B cell (primary cell): ENCODE measurements around the gene TM9SF2. TPM values are rescaled to one million over a fixed set of nuclear protein-coding genes. Genes with fewer than 3 reads are reported as not detected.

Experiments used
- ATAC-seq: fragments of 200-7000 bp; cut with Tn5 transposase; one replicate; pipeline ENCODE4 v1.10.0; 2021; ENCODE audit warnings: low read depth, mild to moderate bottlenecking, moderate number of reproducible peaks, moderate library complexity
- CTCF ChIA-PET: fragments of 350-600 bp; sonication (Branson Sonifier 250); formaldehyde crosslinking; loops from one replicate; lab custom pipeline; 2021; ENCODE audit warnings: antibody characterized with exemption, inconsistent platforms; lab: Charles Lee
- POLR2A ChIA-PET: fragments of 350-600 bp; sonication (Branson Sonifier 250); formaldehyde crosslinking; loops from one replicate; lab custom pipeline; 2021; ENCODE audit warnings: antibody characterized with exemption; lab: Charles Lee
- DNase-seq: peaks from one replicate; pipeline ENCODE4 v3.0.0; 2013
- H2AFZ ChIP-seq: 2 replicates; pipeline ENCODE4 v1.6.1; 2012; ENCODE audit warnings: mild to moderate bottlenecking, low read depth, low read length; ENCODE audit not compliant: insufficient read depth, poor library complexity, severe bottlenecking
- H3K27ac ChIP-seq, 2 donors: 1 replicate in 1 of 2; 2 replicates in 1 of 2; pipeline ENCODE4 v1.5.1; 2012 to 2013; ENCODE audit warnings: low read length in 2 of 2, mild to moderate bottlenecking in 2 of 2, moderate library complexity in 1 of 2
- H3K27me3 ChIP-seq, 4 experiments: fragments of 200-600 bp in 1 of 4; sonication (generic) in 1 of 4; replicated peaks in 1 of 4; 1 replicate in 2 of 4; 2 replicates in 2 of 4; pipeline versions ENCODE4 v1.6.1 to v1.7.0; 2013 to 2016; ENCODE audit warnings: low read length in 3 of 4, mild to moderate bottlenecking in 2 of 4, mixed read lengths in 1 of 4, moderate library complexity in 1 of 4; ENCODE audit not compliant: insufficient read depth in 4 of 4, control insufficient read depth in 3 of 4; ENCODE audit errors: control extremely low read depth in 1 of 4
- H3K36me3 ChIP-seq, 2 experiments: replicated peaks in 1 of 2; 1 replicate in 1 of 2; 2 replicates in 1 of 2; pipeline versions ENCODE4 v1.6.1 to v1.7.1; 2013; ENCODE audit warnings: low read length in 1 of 2; ENCODE audit not compliant: insufficient read depth in 2 of 2, control insufficient read depth in 1 of 2; ENCODE audit errors: control extremely low read depth in 1 of 2, extremely low read depth in 1 of 2
- H3K4me1 ChIP-seq, 2 donors: fragments of 200-600 bp in 1 of 2; sonication (generic) in 1 of 2; 1 replicate in 1 of 2; 2 replicates in 1 of 2; pipeline versions ENCODE4 v1.5.1 to v1.6.1; 2013 to 2017; ENCODE audit warnings: low read length in 2 of 2; ENCODE audit not compliant: control insufficient read depth in 2 of 2, insufficient read depth in 2 of 2
- H3K4me2 ChIP-seq: replicated peaks from 2 replicates; pipeline ENCODE3; 2012; ENCODE audit warnings: mild to moderate bottlenecking, low read depth, low read length; ENCODE audit not compliant: poor library complexity, severe bottlenecking
- H3K4me3 ChIP-seq, 5 experiments: fragments of 200-600 bp in 1 of 5; sonication (generic) in 1 of 5; 1 replicate in 3 of 5; 2 replicates in 2 of 5; pipeline versions ENCODE4 v1.5.1 to v1.7.0; 2011 to 2016; ENCODE audit warnings: low read length in 4 of 5, mild to moderate bottlenecking in 4 of 5, low read depth in 2 of 5, control low read depth in 1 of 5, moderate library complexity in 1 of 5; ENCODE audit not compliant: insufficient read depth in 1 of 5; ENCODE audit errors: control extremely low read depth in 1 of 5, extremely low read depth in 1 of 5
- H3K79me2 ChIP-seq: fragments of 200-600 bp; sonication (generic); one replicate; pipeline ENCODE4 v1.6.0; 2016; ENCODE audit warnings: low read length; ENCODE audit not compliant: control insufficient read depth, insufficient read depth
- H3K9ac ChIP-seq: fragments of 200-600 bp; sonication (generic); 2 replicates; pipeline ENCODE4 v1.6.1; 2017; ENCODE audit warnings: mild to moderate bottlenecking, low read length, moderate library complexity
- H3K9me3 ChIP-seq, 3 donors: one replicate each; pipeline versions ENCODE4 v1.6.1 to v1.7.1; 2013; ENCODE audit warnings: low read length in 2 of 3; ENCODE audit not compliant: control insufficient read depth in 2 of 3, insufficient read depth in 1 of 3; ENCODE audit errors: control extremely low read depth in 1 of 3
- H4K20me1 ChIP-seq: 2 replicates; pipeline ENCODE4 v1.6.0; 2012; ENCODE audit warnings: mild to moderate bottlenecking, low read length; ENCODE audit not compliant: insufficient read depth, control insufficient read depth, poor library complexity, severe bottlenecking
- H3K27ac Mint-ChIP-seq: one replicate; pipeline ENCODE4 v1.8.0; 2021; ENCODE audit warnings: mixed read lengths
- H3K27me3 Mint-ChIP-seq: one replicate; pipeline ENCODE4 v1.8.0; 2021; ENCODE audit warnings: mixed read lengths
- H3K4me1 Mint-ChIP-seq: one replicate; pipeline ENCODE4 v1.8.0; 2021; ENCODE audit warnings: mixed read lengths
- H3K4me3 Mint-ChIP-seq: one replicate; pipeline ENCODE4 v1.8.0; 2021; ENCODE audit warnings: mixed read lengths
- H3K9me3 Mint-ChIP-seq: one replicate; pipeline ENCODE4 v1.8.0; 2022; ENCODE audit warnings: mixed read lengths; ENCODE audit not compliant: insufficient read depth
- CTCF ChIP-seq: fragments of 200-600 bp; IDR thresholded peaks from one replicate; pipeline ENCODE4 v1.8.0; 2022; ENCODE audit warnings: antibody characterized with exemption, mild to moderate bottlenecking
- EZH2 ChIP-seq: IDR thresholded peaks from 2 replicates; pipeline ENCODE4 v1.6.1; 2012; ENCODE audit warnings: borderline replicate concordance, low read depth, mild to moderate bottlenecking, moderate library complexity, low read length; ENCODE audit not compliant: insufficient read depth, poor library complexity, severe bottlenecking
- WGBS: methylation state at CpG from one replicate; pipeline ENCODE4 v1.1.5; 2013; ENCODE audit warnings: missing lambda C conversion rate; ENCODE audit not compliant: insufficient coverage; 5-methylcytosine and 5-hydroxymethylcytosine counted together
- intact Hi-C: fragments of 100-400 bp; cut with micrococcal nuclease; formaldehyde crosslinking; loops from one replicate; pipeline ENCODE4 v1.10.0; 2022
- polyA plus RNA-seq: library from polyadenylated mRNA; depleted of rRNA; stranded (reverse); fragments of >200 nt; gene quantifications from 2 replicates; pipeline ENCODE4 v1.2.3, GENCODE V29; 2012
- total RNA-seq, 2 donors: library from RNA; stranded (reverse); fragments of 120-200 nt in 1 of 2; gene quantifications; 1 replicate in 1 of 2; 2 replicates in 1 of 2; pipeline versions ENCODE4 v1.2.3 to v1.2.4, GENCODE V29; 2013 to 2022

Gene TM9SF2
- total and polyA plus RNA-seq, 2 donors (not counting 1 experiment from before 2014, with no cell fraction given), result 20.2 to 63.6 TPM

DNA sequence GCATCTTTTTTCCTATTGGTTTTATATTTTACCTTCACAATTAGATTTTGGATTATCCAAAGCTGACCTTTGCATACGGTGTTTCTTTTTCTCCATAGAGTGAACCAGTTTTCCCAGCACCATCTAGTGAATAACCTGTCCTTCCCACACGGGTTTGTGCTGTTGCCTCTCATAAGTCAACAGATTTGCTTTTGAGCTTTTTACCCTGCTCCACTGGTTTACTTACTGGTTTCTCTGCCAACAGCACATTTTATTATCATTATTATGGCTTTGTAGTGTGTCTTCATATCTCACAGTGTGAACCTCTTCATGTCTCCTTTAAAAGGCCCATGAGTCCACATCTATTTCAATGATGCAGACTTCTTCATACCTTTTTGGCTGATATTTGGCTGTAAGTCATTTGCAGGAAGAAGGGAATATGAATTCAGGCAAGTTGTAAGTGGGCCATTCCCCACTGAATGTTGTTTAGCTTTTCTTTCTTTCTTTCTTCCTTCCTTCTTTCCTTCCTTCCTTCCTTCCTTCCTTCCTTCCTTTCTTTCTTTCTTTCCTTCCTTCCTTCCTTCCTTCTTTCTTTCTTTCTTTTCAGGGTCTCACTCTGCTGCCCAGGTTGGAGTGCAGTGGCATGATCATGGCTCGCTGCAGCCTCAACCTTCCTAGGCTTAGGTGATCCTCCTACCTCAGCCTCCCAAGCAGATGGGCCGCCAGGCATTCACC lies 86.8 kb downstream of the TM9SF2 start:
- no peak overlapping the region for H3K9ac ChIP-seq
- H3K27me3 ChIP-seq, result no peaks in the 10 kb centered on the region
- Mint-ChIP-seq H3K4me1 (no peaks in the 10 kb centered on the region), H3K27ac (no peak overlapping the region), H3K27me3 (no peaks in the 10 kb centered on the region), H3K4me3 (no peak overlapping the region), H3K9me3 (no peaks in the 10 kb centered on the region)
- H3K79me2 ChIP-seq, result no peaks in the 10 kb centered on the region
- intact Hi-C loops, result no loop called here
- no peak overlapping the region for H3K4me2 ChIP-seq
- no peaks in the 10 kb centered on the region for H3K36me3 ChIP-seq
- no peak for ATAC-seq
- no peaks in the 10 kb centered on the region for H3K4me1 ChIP-seq
- H4K20me1 ChIP-seq, result no peaks in the 10 kb centered on the region
- 100% methylated on average over 4 of the region's 4 CpGs for WGBS
- H3K27ac ChIP-seq, result no peak overlapping the region
- no peak overlapping the region for H3K4me3 ChIP-seq
- no peak for TF ChIP-seq EZH2
- TF ChIP-seq CTCF, result no peak
- DNase-seq, result no peak
- CTCF ChIA-PET, result interaction anchor here (0.7 kb wide), 1 partner anchor 23 kb away, joined by 3 read pairs; no protein-coding TSS in a partner anchor
- POLR2A ChIA-PET, result no interaction called here
- no peak overlapping the region for H2AFZ ChIP-seq
- H3K9me3 ChIP-seq, result peaks cover 0 to 5% (median 0%) of the 10 kb centered on the region in 3 donors

DNA sequence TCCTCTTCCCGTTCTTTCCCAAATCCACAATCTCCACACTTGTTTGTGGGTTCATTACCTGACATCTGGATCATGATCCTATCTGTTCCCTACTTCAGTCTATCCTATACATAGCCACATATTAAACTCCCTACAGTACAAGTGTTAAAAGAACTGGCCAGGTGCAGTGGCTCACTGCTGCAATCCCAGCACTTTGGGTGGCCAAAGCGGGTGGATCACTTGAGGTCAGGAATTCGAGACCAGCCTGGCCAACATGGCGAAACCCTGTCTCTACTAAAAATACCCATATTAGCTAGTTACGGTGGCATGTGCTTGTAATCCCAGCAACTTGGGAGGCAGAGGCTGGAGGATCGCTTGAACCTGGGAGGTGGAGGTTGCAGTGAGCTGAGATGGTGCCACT lies 88.3 kb downstream of the TM9SF2 start:
- Mint-ChIP-seq H3K27ac (no peak overlapping the region), H3K9me3 (no peaks in the 10 kb centered on the region), H3K27me3 (no peaks in the 10 kb centered on the region), H3K4me3 (no peak overlapping the region), H3K4me1 (no peaks in the 10 kb centered on the region)
- Histone ChIP-seq H3K79me2 (no peaks in the 10 kb centered on the region), H2AFZ (no peak overlapping the region), H3K27me3 (no peaks in the 10 kb centered on the region), H3K27ac (no peak overlapping the region), H3K9me3 (peaks cover 0 to 5% (median 0%) of the 10 kb centered on the region in 3 donors), H3K9ac (no peak overlapping the region), H3K4me2 (no peak overlapping the region), H4K20me1 (no peaks in the 10 kb centered on the region), H3K4me1 (no peaks in the 10 kb centered on the region), H3K4me3 (no peak overlapping the region), H3K36me3 (no peaks in the 10 kb centered on the region)
- ChIA-PET POLR2A (no interaction called here), CTCF (no interaction called here)
- WGBS, result 94% methylated on average over 1 of the region's 6 CpGs
- intact Hi-C loops, result no loop called here
- DNase-seq (no peak), ATAC-seq (no peak)
- TF ChIP-seq EZH2 (no peak), CTCF (no peak)
